Fibroblast of the aortic adventitia (primary cell): ENCODE measurements around the gene OR2W3. TPM values are rescaled to one million over a fixed set of nuclear protein-coding genes. Genes with fewer than 3 reads are reported as not detected.

Source experiments
- DNase-seq: peaks from one replicate; pipeline ENCODE4 v3.0.0-alpha.2; 2010; ENCODE audit warnings: low read depth
- H3K4me3 ChIP-seq: 2 replicates; pipeline ENCODE4 v1.5.1; 2011; ENCODE audit warnings: low read depth, mild to moderate bottlenecking, control low read depth, low read length, moderate library complexity
- CTCF ChIP-seq: IDR thresholded peaks from 2 replicates; pipeline ENCODE4 v1.5.1; 2011; ENCODE audit warnings: mild to moderate bottlenecking, low read length, control low read depth, inconsistent platforms; ENCODE audit not compliant: insufficient read depth
- total RNA-seq: library from RNA; depleted of rRNA; stranded (reverse); fragments of >200 nt; gene quantifications from 2 replicates; pipeline ENCODE4 v1.2.3, GENCODE V29; 2012; ENCODE audit warnings: low replicate concordance

OR2W3 gene
- total RNA-seq, 1 donor: not detected

- no peak for DNase-seq
- TF ChIP-seq CTCF: no peak
These were observed 10.5 kb upstream of the OR2W3 start for GRCh38 chr1:247884797-247885413.

GRCh38 chr1:247895976-247896375 is 589 bp downstream of the OR2W3 start:
- TF ChIP-seq CTCF: no peak
- no peak for DNase-seq
- no peak overlapping the region for H3K4me3 ChIP-seq

More at GRCh38 chr1:247884797-247885413, 10.5 kb upstream of the OR2W3 start:
- no peak overlapping the region for H3K4me3 ChIP-seq

- DNase-seq: no peak
- H3K4me3 ChIP-seq: no peak overlapping the region
- TF ChIP-seq CTCF: no peak
These were observed 8.7 kb downstream of the OR2W3 start for GRCh38 chr1:247904122-247904521.

GRCh38 chr1:247905181-247905580 is 9.8 kb downstream of the OR2W3 start:
- H3K4me3 ChIP-seq: no peak overlapping the region
- TF ChIP-seq CTCF: no peak
- no peak for DNase-seq

GRCh38 chr1:247905910-247906503 is 10.6 kb downstream of the OR2W3 start:
- H3K4me3 ChIP-seq: no peak overlapping the region
- no peak for TF ChIP-seq CTCF
- DNase-seq: no peak

- DNase-seq: peak; percentile 10
- TF ChIP-seq CTCF: no peak
- no peak overlapping the region for H3K4me3 ChIP-seq
These were observed 11.2 kb downstream of the OR2W3 start for GRCh38 chr1:247906504-247907047.
